Measurements from ENCODE around the gene KDM4C. TPM values are rescaled to one million over a fixed set of nuclear protein-coding genes. Genes with fewer than 3 reads are reported as not detected.

Gene KDM4C
- total RNA-seq, 4 donors from 2014 or later, result 52.1 to 83.6 (median 65.5) TPM

GRCh38 chr9:6715755-6716643 lies 41.8 kb upstream of the KDM4C start:
- intact Hi-C loops (cut with DNase I), result no loop called here
- WGBS, 2 donors, result 31 to 57% methylated on average over 35 of the region's 61 CpGs

GRCh38 chr9:6716766-6717165 lies 41.0 kb upstream of the KDM4C start:
- peaks cover 0 to 4% of the 10 kb centered on the region in 2 donors for H3K4me1 ChIP-seq
- H3K36me3 ChIP-seq, result no peaks in the 10 kb centered on the region
- H3K4me3 ChIP-seq (replicated peaks in 1 of 3), result no peak overlapping the region
- no peak overlapping the region for H3K27ac ChIP-seq
- 96 to 98% methylated on average over 9 of the region's 9 CpGs for WGBS, 2 donors
- H3K9me3 ChIP-seq, result no peaks in the 10 kb centered on the region
- no peaks in the 10 kb centered on the region for H3K27me3 ChIP-seq
- intact Hi-C loops (cut with DNase I), result no loop called here
- DNase-seq, result no peak
- no peak for TF ChIP-seq POLR2A (IDR thresholded peaks at IDR 0.05)
- no peak for TF ChIP-seq CTCF (IDR thresholded peaks at IDR 0.05)

More at GRCh38 chr9:6715755-6716643, 41.8 kb upstream of the KDM4C start:
- TF ChIP-seq CTCF (IDR thresholded peaks at IDR 0.05) (no peak), POLR2A (IDR thresholded peaks at IDR 0.05) (peak in 1 of 2 donors; percentile 52)
- Histone ChIP-seq H3K4me3 (replicated peaks in 1 of 3) (peak overlapping the region in 2 of 3 donors; percentile 20 to 28), H3K27me3 (no peaks in the 10 kb centered on the region), H3K27ac (no peak overlapping the region), H3K9me3 (no peaks in the 10 kb centered on the region), H3K4me1 (peaks cover 0 to 4% of the 10 kb centered on the region in 2 donors), H3K36me3 (no peaks in the 10 kb centered on the region)
- peak; percentile 67 to 77 for DNase-seq

GRCh38 chr9:6723881-6724420 lies 33.8 kb upstream of the KDM4C start:
- no peak for DNase-seq
- Histone ChIP-seq H3K27ac (no peak overlapping the region), H3K27me3 (no peaks in the 10 kb centered on the region), H3K9me3 (no peaks in the 10 kb centered on the region), H3K4me3 (replicated peaks in 1 of 3) (no peak overlapping the region), H3K36me3 (no peaks in the 10 kb centered on the region), H3K4me1 (no peaks in the 10 kb centered on the region)
- intact Hi-C loops (cut with DNase I), result no loop called here
- TF ChIP-seq CTCF (IDR thresholded peaks at IDR 0.05), result no peak
- no peak for TF ChIP-seq POLR2A (IDR thresholded peaks at IDR 0.05)
- 81 to 84% methylated on average over 2 of the region's 2 CpGs for WGBS, 2 donors

GRCh38 chr9:6733257-6733656 lies 24.5 kb upstream of the KDM4C start:
- H3K9me3 ChIP-seq, result no peaks in the 10 kb centered on the region
- intact Hi-C loops (cut with DNase I), result no loop called here
- TF ChIP-seq CTCF (IDR thresholded peaks at IDR 0.05) (no peak), POLR2A (IDR thresholded peaks at IDR 0.05) (no peak)
- H3K27ac ChIP-seq, result no peak overlapping the region
- no peak for DNase-seq
- no peaks in the 10 kb centered on the region for H3K27me3 ChIP-seq
- H3K36me3 ChIP-seq, result no peaks in the 10 kb centered on the region
- H3K4me3 ChIP-seq (replicated peaks in 1 of 3), result no peak overlapping the region
- WGBS, 2 donors, result 90 to 93% methylated on average over 3 of the region's 3 CpGs
- no peaks in the 10 kb centered on the region for H3K4me1 ChIP-seq

- H3K36me3 ChIP-seq, result no peaks in the 10 kb centered on the region
- H3K27ac ChIP-seq, result no peak overlapping the region
- TF ChIP-seq CTCF (IDR thresholded peaks at IDR 0.05) (no peak), POLR2A (IDR thresholded peaks at IDR 0.05) (no peak)
- no peaks in the 10 kb centered on the region for H3K27me3 ChIP-seq
- 80 to 95% methylated on average over 6 of the region's 6 CpGs for WGBS, 2 donors
- no peaks in the 10 kb centered on the region for H3K9me3 ChIP-seq
- no peaks in the 10 kb centered on the region for H3K4me1 ChIP-seq
- DNase-seq, result no peak
- intact Hi-C loops (cut with DNase I), result no loop called here
- no peak overlapping the region for H3K4me3 ChIP-seq (replicated peaks in 1 of 3)
These were observed 23.9 kb upstream of the KDM4C start for GRCh38 chr9:6733831-6734230.

All from thyroid gland (tissue), 4 donors.